ENCODE results near the gene SQOR.

The SQOR gene

DNA sequence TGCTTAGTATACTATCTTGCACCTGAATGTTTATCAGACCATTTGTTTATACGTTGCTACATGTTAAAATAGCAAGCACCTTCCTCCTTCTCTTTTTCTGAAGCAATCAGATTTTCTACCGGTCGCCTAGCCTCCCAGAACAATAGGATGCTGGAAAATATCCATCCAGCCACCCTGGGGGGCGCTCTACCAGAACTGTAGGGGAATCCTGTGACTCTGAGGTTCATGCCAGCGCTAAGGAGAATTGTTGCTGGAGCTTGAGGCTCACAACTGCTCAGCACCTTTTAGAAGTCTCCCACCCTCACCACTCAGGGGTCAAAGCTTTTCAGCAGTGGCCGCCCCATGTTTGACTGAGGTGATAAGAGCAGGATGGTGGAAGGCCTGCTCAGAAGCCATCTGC, 27.5 kb downstream of the SQOR start:
- DNase-seq: no peak

DNA sequence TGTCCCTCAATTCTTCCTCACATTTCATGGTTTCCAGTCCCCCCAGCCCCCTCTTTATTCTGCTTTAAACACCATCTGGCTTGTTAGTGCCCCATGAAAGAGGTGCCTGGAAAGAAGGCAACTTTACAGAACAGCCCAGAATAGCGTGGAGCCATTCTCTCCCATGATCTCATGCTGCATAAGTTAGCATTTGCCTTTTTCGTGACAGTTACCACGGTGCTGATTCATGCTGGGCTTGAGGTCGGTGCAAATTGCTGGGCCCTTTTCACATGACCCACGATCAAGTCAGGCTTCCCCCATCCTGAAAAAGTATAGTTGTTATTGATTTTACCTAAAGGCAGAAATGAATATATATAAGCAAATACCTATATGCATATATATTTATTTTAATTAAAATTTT, 29.6 kb downstream of the SQOR start:
- no peak for DNase-seq

DNA sequence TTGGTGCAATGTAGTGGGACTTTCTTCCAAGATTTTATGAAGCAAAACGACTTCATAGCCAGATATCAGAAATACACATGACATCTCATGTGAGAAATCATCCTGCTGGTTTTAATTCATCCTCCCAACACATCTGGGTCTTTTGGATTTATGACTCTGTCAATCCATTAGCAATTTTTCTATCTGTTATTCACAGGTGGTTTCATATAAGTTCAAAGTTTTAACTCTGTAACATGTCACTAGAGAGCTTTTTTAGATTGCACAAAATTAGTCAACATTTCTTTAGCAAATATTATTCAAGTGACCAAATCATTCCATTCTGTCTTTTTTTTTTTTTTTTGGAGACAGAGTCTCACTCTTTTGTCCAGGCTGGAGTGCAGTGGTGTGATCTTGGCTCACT, 30.4 kb downstream of the SQOR start:
- DNase-seq: no peak

DNA sequence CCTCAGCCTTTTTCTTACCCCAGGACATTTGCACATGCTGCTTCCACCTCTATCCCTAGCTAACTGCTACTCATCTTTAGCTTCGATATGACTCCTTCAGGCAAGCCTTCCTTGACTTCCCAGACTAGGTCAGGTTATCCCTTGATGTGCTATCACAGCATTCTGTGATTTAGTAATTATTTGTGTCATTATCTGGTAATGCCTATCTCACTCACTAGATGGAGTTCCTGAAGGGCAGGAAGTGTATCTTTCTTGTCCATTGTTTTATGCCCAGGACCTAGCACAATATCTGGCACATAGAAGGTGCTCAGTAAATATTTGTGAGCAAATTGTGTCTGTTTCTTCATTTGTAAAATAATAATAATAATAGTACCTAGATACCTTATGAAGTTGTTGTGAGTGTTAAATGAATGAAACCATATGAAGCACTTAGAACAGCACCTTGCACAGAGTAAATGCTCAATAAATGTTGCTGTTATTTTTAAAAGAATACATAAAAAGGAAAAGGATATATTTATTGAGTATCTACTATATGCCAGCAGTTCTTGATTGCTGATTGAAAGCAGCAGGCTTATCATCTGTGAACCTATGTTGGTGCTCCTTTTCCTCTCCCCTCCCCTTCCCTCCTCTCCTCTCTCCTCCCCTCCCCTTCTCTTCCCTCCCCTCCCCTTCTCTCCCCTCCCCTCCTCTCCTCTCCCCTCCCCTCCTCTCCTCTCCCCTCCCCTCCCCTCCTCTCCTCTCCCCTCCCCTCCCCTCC, 31.5 kb downstream of the SQOR start:
- no peak for DNase-seq

DNA sequence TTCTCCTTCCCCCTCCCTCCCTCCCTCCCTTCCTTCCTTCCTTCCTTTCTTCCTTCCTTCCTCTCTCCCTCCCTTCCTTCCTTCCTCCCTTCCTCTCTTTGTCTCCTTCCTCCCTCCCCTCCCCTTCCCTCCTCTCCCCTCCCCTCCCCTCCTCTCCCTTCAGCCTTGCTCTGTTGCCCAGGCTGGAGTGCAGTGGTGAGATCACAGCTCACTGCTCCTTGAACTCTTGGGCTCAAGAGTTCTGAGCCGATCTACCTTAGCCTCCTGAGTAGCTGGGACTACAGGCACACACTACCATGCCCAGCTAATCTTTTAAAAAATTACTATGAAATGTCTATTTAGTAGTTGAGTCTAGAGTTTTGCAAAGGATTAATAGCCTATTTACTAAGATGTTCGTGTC, 32.2 kb downstream of the SQOR start:
- DNase-seq: no peak

DNA sequence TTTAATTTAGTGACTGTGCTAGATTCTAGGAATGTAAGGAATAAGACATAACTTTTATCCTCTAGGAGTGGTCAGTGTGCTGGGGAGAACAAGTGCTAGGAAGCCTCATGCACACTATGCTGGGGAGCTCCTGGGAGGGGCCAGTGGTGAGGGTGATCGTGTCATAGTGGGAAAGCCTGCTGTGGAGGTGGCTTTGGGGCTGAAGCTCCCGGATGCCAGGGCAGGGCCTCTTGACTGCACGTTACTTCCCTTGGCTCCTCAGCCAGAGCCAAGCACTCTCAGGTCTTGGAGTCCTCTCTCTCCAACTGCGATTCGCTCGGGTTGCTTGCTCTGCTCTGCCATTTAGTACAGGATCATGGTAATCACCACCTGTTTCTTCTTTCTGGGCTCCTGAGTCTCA, 33.6 kb downstream of the SQOR start:
- DNase-seq: no peak

DNA sequence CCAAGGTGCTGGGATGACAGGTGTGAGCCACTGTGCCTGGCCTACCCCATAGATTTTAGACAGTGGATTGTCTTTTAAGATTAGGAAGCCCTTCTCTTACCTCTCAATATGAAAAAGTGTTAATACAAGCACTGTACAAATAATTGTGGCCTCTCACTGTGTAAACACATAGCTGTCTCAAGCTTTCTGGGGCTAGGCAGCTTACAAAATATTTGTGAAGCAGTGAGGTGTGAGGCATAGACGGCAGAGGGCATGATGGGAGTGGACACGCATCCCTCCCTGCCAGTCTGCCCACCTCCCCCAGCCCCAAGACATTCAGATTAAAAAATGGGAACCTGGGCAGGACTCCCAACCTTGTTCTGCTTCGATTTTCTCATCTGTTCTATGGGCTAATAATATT, 34.6 kb downstream of the SQOR start:
- no peak for DNase-seq

DNA sequence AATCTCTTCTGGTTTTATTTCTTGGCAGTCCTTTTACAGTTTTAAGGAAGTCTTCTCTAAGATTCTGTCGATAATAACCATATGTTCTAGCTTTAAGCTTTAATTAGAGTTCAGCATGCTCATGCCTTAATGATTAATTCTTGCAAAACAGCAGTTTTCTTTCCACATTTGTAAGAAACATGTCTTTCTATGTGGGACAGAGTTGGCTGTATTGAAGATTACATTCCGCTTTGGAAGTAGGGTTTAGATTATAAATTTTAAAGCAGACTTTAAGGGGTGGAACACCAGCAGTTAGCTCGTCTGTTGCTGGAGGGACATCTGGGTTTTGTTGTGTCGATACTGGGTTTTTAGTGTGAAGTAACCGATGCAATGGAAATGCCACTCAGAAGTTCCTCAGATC, 35.3 kb downstream of the SQOR start:
- no peak for DNase-seq

DNA sequence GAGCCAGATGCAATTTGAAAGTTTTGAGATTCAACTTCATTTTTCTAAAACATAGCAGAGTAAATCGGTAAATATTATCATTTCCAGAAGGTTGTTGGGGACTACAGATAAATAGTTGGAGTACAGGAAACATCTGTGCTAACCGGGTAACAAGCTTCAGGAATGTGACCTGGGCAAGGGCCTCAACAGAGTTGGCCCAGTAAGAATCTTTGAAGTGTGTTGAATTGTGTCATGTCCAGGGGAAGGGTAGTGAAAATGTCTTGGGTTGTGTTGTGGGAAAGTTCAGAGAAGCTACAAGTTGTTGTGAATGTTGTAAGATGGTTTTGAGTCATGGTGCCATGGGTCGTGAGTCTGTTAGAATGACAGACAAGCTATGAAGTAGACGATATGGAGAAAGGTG, 35.7 kb downstream of the SQOR start:
- DNase-seq: no peak

DNA sequence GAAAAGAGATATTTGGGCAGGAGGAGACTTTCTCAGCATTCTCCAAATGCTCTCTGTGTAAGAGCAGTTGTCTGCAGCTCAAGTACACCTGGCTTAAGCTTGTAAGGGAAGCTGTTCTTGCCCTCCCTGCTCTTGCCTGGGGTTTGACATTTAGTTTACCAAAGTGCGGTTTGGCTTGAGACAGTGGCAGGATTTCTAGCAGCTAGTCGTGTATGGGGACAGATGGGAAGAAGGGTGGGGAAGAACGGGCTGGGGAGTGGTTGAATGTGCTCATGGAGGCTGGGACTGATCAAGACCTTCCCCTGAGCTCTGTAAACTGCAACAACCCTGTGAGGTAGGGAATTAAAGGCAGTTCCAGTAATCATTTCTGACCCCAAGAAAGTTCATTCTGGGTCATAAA, 39.8 kb downstream of the SQOR start:
- DNase-seq: no peak

DNA sequence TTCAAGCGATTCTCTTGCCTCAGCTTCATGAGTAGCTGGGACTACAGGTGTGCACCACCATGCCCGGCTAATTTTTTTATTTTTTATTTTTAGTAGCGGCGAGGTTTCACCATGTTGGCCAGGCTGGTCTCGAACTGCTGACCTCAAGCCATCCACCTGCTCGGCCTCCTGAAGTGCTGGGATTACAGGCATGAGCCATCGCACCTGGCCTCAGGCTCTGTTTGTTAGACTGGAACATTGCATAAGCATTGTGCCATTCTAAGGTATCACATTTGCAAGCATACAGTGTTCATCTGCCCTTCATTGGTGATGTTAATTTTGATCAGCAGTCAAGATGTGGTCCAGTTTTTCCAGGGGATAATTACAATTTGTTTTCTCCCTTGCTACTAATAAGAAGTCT, 43.0 kb downstream of the SQOR start:
- DNase-seq: no peak

DNA sequence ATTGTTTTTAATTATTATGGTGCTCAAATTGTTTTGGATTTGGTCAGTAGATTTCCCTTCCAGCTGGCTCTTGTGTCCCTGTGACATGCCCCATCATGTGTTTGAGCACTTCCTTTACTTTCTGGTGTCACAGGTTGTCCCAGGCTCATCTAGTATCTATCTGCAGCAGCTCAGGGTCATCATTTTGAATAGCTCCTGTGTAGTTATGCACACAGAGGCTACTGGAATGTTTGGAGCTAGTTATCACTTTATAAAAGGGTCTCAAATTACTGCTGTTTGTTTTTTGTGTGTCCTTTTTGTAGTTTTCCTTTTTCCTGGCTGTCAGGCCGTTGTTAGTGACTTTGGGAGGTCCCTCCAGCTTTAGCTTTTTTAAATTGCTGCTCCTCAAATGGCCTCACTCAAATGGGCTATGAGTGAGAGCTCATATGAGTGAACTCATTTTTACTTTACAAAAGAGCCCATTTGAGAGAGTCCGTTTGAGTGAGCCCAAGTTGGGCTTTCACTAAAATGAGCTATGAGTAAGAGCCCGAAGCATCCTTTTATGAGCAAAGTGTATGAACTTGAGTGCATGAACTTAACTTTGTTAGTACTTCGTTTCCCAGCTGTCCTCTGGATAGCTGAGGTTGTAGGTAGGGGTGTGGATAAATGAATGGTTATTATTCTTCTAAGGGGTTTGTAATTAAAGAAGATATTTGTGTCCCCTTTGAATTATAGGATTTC, 43.8 kb downstream of the SQOR start:
- DNase-seq: no peak

DNA sequence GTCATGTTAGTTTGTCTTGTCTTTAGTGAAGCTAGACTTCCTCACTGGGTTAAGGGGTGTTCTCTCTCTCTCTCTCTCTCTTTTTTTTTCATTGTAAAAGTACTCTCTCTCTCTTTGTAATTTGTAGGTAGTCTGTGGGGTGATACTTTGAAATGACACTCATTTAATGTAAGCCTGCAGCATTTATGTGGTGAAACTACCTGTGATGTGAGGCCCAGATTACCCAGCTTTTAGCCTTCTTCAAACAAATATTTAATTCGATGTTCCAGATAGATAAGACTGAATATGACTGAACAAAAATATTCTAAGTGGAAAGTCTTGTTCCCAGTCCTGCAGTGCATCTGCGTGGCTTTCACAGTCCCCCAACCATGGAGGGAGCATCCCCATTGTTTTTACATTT, 49.7 kb downstream of the SQOR start:
- no peak for DNase-seq

DNA sequence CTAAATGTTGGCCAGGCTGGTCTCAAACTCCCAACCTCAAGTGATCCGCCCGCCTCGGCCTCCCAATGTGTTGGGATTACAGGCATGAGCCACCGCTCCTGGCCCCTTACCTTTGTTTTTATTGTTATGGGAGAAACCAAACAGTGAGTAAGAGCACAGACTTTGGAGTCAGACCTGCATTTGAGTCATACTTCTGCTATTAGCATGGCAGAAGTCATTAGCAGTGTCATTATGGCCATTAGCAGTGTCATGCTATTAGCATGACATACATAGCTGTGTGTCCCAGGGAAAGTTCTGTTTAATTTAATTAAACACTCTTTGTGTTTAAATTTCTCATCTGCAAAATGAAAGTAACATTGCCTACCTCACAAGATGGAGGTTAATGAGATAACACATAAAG, 54.8 kb downstream of the SQOR start:
- DNase-seq: no peak

DNA sequence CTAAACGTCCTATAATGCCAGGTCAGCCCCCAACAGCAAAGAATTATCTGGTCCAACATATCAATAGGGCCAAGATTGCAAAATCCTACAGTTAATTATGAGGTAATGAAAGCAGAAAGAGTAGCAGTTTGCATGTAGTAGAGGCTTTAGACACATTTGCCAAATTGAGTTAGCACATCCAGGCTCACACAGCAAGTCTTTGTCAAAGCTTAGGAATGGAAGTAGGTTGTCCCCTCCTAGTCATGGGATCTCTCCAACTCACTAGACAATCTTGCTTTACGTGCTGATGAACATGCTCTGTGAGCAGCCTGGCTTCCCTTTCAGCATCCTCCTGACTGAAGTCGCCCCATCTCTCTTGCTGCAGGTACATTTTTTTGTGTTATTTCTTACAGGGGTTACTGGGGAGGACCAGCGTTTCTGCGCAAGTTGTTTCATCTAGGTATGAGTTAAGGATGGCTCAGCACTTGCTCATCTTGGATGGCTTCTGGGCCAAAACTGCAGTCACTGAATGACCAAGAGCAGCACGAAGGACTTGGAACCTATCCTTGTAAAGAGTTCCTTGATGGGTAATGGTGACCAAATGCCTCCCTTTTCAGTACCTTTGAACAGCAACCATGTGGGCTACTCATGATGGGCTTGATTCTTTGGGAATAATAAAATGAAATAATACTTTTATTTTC, 55.9 kb downstream of the SQOR start:
- DNase-seq: no peak

DNA sequence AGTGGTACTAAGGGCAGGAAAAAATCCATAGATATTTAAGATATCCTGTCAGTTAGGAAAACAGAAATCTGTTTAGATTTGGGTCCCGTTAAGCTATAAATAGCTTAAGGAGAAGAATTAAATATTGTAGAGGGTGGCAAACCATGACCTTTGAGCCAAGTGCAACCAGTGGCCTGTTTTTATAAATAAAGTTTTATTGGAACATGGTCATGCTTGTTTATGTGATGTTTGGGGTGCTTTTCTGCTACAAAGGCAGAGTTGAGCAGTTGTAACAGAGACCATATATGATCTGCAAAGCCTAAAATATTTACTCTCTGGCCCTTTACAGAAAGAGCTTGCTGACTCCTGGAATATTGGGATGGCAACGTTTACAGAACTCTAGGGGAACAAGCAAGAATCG, 66.3 kb downstream of the SQOR start:
- no peak for DNase-seq

DNA sequence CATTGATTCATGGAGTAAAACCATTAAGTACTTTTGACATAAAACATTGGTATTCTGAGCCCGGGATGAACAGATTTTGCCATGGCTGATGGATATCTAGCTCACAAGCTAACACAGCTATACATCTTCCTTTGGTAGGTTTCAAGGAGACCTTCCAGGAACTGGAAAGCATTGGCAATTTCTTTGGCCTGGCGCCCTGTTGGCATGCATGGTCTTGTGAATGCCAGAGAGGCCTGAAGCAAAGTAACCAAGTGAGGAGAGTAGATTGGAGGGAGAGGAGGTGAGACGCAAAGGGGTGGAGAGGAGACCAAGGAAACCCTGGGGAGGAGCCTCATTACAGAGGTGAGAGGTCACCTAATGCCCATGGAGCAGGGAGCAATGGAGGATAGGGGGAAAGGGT, 67.2 kb downstream of the SQOR start:
- DNase-seq: no peak

DNA sequence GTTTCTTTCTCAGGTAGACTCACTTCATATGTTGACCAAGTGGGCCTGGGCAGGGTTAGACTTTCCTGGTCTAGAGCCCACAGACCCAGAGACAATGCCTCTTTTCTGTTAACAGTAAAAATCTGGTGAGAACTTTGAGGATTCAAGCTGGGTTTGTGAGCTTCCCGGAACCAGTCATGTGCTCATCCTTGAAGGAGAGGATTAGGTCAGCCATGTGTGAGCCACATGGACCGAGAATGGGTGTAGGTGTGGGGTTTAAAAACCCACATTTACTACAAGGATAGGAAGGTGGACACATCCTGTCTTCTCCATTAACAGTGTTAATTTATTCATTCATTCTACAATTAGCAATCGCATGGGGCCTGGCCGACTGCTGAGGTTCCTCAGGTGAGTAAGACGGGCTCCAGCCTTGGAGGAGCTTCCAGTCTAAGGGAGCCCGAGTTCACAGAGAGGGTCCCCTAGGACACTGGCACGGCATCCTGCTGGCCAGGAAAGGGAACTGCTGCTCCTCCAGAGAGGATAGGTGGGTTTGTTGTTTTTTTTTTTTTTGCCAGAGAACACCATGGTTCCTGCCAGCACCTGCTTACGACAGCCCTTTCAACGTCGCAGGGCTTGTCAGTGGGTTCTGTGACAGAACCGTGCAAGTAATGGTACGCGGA, 69.0 kb downstream of the SQOR start:
- DNase-seq: no peak

DNA sequence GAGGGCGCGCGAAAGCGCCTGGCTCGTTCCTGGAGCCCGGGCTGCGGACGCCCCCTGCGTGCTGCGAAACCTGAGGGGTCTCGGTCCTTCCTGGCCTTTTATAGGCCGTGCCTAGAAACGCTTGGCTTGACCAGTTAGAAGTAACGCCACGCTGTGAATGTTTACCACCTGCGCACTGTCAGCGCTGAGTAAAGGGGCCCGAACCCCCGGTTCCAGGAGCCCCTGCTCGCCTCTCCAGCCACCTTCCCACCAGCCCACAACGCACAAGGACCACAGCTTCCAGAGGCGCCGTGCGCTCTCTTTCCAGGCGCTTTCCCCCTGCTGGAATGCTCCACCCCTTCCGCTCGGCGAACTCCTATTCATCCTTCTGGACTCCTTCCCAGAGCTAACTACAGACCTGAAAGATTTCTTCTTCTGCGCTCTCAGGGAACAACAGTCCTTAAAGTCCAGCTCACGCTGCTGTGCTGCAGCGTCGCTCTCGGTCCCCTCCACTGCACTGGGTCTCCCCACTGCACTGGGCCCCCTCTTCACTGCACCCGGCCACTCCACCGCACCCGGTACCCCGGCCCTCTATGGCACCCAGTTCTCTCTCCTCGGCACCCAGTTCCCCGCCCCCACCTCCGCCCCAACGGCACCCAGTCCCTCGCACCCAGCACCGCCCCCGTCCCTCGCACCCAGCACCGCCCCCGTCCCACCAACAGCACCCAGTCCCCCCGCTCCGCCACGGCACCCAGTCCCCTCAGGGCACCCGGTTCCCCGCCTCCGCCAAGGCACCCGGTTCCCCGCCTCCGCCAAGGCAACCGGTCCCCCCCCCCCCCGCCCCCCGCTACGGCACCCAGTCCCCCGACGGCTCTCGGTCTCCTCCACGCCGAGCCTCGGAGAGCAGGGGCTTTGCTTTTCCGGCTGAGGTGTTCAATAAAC, 69.8 kb downstream of the SQOR start:
- peak in 1 of 14 donors; percentile 1 for DNase-seq

DNA sequence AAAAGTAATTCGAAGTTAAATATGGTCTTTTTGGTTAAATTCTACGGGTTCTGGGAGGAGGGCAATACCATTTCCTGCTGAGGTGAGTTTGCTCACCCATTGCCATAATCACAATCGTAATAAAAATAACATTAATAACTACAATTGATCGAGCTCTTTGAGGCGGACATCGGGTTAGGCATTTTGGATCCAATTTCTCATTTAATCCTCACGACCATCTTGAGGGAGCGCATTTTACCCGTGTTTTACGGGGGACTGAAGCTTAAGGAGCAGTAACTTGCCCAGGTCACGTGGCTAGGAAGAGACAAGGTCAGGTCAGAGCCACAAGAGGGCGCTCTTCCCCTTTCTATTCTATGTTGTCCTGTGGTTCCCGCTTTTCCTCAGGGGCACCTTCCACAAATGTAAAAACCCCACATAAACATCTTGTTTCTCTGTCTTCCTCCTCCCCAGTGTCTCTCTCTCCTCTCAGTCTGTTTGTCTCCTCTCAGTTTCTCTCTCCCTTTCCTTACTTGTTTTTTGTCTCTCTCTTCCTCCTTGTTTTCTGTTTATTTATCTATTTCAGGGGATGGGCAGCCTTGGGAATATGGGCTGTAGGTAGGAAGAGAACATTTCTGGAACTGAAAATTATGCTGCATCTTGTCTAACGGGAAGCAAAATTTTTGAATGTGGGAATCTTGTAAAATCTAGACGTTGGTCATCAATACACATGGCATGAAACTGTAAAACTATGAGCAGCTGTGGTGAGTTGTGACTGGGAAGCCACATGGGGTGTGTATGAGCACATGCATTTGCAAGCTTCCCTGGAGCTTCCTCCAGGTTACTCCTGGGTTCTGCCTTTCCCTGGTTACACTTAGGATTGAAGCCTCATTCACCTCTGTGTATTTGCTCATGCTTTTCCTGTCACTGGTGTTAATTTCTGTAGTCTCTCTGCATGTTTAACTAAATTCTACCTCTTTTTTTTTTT, 71.0 kb downstream of the SQOR start:
- DNase-seq: peak in 12 of 14 donors; percentile 5 to 78 (median 50)

DNA sequence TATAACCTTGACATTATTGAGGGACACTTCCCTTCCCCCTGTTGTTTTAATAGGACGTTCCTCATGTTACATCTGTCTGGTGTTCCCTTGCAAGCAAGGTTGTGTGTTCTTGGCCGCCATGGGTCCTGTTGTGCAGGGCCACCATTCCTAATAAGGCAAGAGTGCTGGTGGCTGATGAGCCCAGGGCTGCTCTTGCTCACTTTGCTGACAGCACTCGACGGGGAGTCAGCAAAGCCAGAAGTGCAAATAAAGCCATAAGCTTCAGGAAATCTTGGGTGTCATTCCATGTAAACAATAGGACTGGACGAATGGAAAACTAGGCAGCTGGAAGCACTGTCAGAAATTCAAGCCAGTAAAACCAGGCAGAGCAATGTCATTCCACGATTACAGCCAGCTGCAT, 75.8 kb downstream of the SQOR start:
- DNase-seq: no peak

Data from C1 segment of cervical spinal cord (tissue), 14 donors.